ENCODE measurements around the gene PCP4L1.

Gene PCP4L1

GRCh38 chr1:161324020-161324419 is 65.5 kb downstream of the PCP4L1 start:
- DNase-seq: peak; percentile 31

- DNase-seq: no peak
Measured at GRCh38 chr1:161330346-161330745, 71.8 kb downstream of the PCP4L1 start.

GRCh38 chr1:161333166-161333565 is 74.6 kb downstream of the PCP4L1 start:
- no peak for DNase-seq

All from activated CD4-positive, alpha-beta T cell treated with anti-CD3 and anti-CD28 coated beads, Interleukin-10, Interleukin-2, amounts not matched to agents 100 ng/mL and 50 ng/mL, durations not matched to agents 16 hours and 8 hours (primary cell).